OCI-LY3 (cell line): ENCODE data around the gene GNPDA1.

Experiments
- CTCF ChIP-seq: fragments of 200-600, 300-600 bp; sonication (generic); IDR thresholded peaks from 2 replicates; pipeline ENCODE4 v1.5.1; 2014; ENCODE audit warnings: antibody characterized with exemption, low read length, low read depth
- EZH2phosphoT487 ChIP-seq: fragments of 200-600 bp; shearing (Covaris generic); IDR thresholded peaks from 2 replicates; pipeline ENCODE4 v1.6.1; 2018; ENCODE audit warnings: antibody characterized with exemption, mixed run types, low read depth

- TF ChIP-seq CTCF (no peak), EZH2phosphoT487 (no peak)
Measured at GRCh38 chr5:142048272-142048671, 35.4 kb upstream of the GNPDA1 start.
